Measurements from ENCODE around the gene ITGA1.

Gene ITGA1

GRCh38 chr5:52769061-52769460, 18.7 kb upstream of the ITGA1 start:
- ChIA-PET POLR2A (no interaction called here), CTCF (no interaction called here)
- TF ChIP-seq CTCF (IDR thresholded peaks at IDR 0.05; ENCODE audit: insufficient read depth, low read length, missing control alignments), result no peak
- H3K4me3 ChIP-seq (ENCODE audit: low read depth, low read length), result no peak overlapping the region
- no peak for DNase-seq (ENCODE audit: low read depth, low spot score)

DNA sequence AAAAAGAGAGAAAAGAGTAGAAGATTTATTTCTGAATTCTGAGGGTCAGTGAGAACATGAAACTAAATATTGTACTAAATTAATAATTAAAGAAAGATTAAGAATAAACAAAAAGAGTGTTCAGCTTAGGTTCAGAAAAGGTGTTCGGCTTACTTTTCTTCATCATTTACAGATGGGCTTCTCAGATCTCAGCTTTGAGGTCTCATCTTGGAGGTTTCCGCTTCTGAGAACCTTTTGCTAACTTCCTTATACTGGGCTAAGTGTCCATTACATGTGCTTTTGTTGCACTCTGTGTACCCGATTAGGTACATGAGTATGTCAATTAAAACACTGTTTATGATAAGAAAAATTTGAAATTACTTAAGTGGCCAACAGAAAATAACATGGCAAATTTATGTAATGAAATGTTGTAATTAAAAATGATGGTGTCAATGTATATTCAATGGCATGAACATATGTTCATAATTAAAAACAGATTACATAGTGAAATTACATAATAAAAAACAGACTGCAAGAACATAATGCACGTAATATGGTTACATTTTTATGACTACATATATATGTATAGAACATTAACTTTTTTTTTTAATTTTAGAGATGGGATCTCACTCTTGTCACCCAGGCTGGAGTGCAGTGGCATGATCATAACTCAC, 17.3 kb upstream of the ITGA1 start:
- H3K4me3 ChIP-seq (ENCODE audit: low read depth, low read length), result no peak overlapping the region
- no peak for TF ChIP-seq CTCF (IDR thresholded peaks at IDR 0.05; ENCODE audit: insufficient read depth, low read length, missing control alignments)
- CTCF ChIA-PET, result no interaction called here
- DNase-seq (ENCODE audit: low read depth, low spot score), result no peak
- POLR2A ChIA-PET, result no interaction called here

DNA sequence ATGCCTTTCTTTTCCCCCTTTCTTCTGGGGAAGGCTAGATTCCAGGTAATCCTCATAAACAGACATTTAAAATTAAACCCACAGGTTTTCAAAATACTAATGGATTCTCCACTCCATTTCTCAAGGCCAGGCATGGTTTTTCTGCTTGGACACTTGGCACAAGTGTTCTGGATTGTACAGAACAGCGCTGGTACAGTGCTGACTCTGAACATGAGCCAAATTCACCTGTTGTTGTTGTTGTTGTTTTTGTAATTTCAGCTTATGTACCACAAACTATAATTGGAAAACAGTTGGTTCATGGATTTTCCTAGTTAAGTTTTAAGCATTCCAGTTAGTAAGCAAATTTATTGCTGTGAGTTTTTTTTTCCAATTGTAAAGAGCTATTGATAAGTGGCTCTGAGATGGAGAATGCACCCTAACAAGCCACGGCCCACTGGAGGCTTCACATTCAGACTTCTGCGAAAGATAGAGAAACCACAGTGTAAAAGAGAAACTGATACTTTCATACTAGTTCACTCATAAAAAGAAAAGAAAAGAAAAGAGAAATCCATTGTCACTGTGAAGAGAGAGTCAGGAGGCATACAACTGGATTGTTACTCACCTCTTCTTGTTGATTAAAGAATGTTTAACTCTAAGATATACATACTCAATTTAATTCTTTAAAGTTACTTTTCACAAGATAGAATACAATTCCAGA, 16.2 kb upstream of the ITGA1 start:
- ChIA-PET CTCF (no interaction called here), POLR2A (no interaction called here)
- no peak overlapping the region for H3K4me3 ChIP-seq (ENCODE audit: low read depth, low read length)
- DNase-seq (ENCODE audit: low read depth, low spot score), result no peak
- no peak for TF ChIP-seq CTCF (IDR thresholded peaks at IDR 0.05; ENCODE audit: insufficient read depth, low read length, missing control alignments)

GRCh38 chr5:52772668-52773067, 15.0 kb upstream of the ITGA1 start:
- DNase-seq (ENCODE audit: low read depth, low spot score), result no peak
- H3K4me3 ChIP-seq (ENCODE audit: low read depth, low read length), result no peak overlapping the region
- no peak for TF ChIP-seq CTCF (IDR thresholded peaks at IDR 0.05; ENCODE audit: insufficient read depth, low read length, missing control alignments)
- ChIA-PET CTCF (no interaction called here), POLR2A (no interaction called here)

- no peak for TF ChIP-seq CTCF (IDR thresholded peaks at IDR 0.05; ENCODE audit: insufficient read depth, low read length, missing control alignments)
- no peak for DNase-seq (ENCODE audit: low read depth, low spot score)
- CTCF ChIA-PET, result no interaction called here
- H3K4me3 ChIP-seq (ENCODE audit: low read depth, low read length), result no peak overlapping the region
- POLR2A ChIA-PET, result no interaction called here
These were observed 14.4 kb upstream of the ITGA1 start for GRCh38 chr5:52773342-52773741.

DNA sequence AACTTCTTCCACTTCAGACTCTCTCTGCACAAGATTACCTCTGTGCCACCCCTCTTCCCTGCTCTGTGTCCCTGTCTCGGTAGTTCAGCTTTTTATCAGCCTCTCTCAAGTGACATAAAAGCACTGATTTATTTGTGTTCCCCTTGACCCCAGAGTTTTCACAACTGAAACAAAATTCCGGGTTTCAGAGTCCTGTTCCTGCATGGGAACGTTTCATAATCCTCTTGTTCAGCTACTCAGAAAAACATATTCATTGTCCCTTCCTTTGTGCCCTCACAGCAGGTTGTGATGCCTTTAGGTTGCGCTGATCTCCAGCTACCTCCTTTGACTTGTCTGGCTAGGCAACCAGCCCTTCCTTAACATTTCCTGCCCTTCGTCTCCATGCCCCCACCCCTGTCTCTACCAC, 13.7 kb upstream of the ITGA1 start:
- DNase-seq (ENCODE audit: low read depth, low spot score), result no peak
- POLR2A ChIA-PET, result no interaction called here

More for the DNA sequence above, 13.7 kb upstream of the ITGA1 start:
- no peak overlapping the region for H3K4me3 ChIP-seq (ENCODE audit: low read depth, low read length)
- TF ChIP-seq CTCF (IDR thresholded peaks at IDR 0.05; ENCODE audit: insufficient read depth, low read length, missing control alignments), result no peak
- CTCF ChIA-PET, result interaction anchor here (1.0 kb wide), 1 partner anchor 145 kb away, joined by 3 read pairs; no protein-coding TSS in a partner anchor
